K562 (cell line): ENCODE measurements around the gene ICAM1. TPM values are rescaled to one million over a fixed set of nuclear protein-coding genes. Genes with fewer than 3 reads are reported as not detected.
A peak's percentile ranks its signal among the peaks of the same experiment; 100 is the strongest.

Experiments used
- ARHGAP35 ChIP-seq: fragments of 450-650 bp; IDR thresholded peaks from 2 replicates; pipeline ENCODE4 v1.6.1; 2018; ENCODE audit not compliant: partially characterized antibody
- ATF2 ChIP-seq: sonication (generic); formaldehyde crosslinking; IDR thresholded peaks from 2 replicates; pipeline ENCODE4 v1.8.1; 2022; ENCODE audit warnings: missing genetic modification reagents
- BRF1 ChIP-seq: IDR thresholded peaks from 3 replicates; pipeline ENCODE4 v1.6.1; 2011; ENCODE audit warnings: borderline replicate concordance, mild to moderate bottlenecking; ENCODE audit not compliant: insufficient read length; ENCODE audit errors: extremely low read depth
- CTCFL ChIP-seq: IDR thresholded peaks from 2 replicates; pipeline ENCODE4 v1.6.1; 2011; ENCODE audit warnings: borderline replicate concordance, low read depth, mild to moderate bottlenecking, moderate library complexity, low read length; ENCODE audit not compliant: insufficient read depth, poor library complexity, severe bottlenecking
- HLTF ChIP-seq: fragments of 450-650 bp; IDR thresholded peaks from 2 replicates; pipeline ENCODE4 v1.6.1; 2016
- SRSF1 ChIP-seq: fragments of 200-400 bp; formaldehyde crosslinking; IDR thresholded peaks from 2 replicates; pipeline ENCODE4 v1.6.1; 2017; ENCODE audit warnings: mild to moderate bottlenecking, low read depth, low read length, moderate library complexity
- VEZF1 ChIP-seq: fragments of 200-800 bp; sonication (Bioruptor generic); IDR thresholded peaks from 2 replicates; pipeline ENCODE4 v1.6.1; 2017; ENCODE audit warnings: missing genetic modification characterization, missing compliant biosample characterization
- ZBTB40 ChIP-seq, 2 experiments: fragments of 450-650 bp in 1 of 2; sonication (generic) in 1 of 2; formaldehyde crosslinking in 1 of 2; IDR thresholded peaks; 2 replicates each; pipeline versions ENCODE4 v1.7.1 to v1.9.0; 2016 to 2022; ENCODE audit warnings: inconsistent platforms in 1 of 2, mild to moderate bottlenecking in 1 of 2, missing genetic modification reagents in 1 of 2
- ZNF639 ChIP-seq, 2 experiments: fragments of 200-800 bp in 1 of 2; sonication (Bioruptor generic) in 1 of 2; sonication (generic) in 1 of 2; formaldehyde crosslinking in 1 of 2; IDR thresholded peaks in 1 of 2; conservative IDR thresholded peaks in 1 of 2; 2 replicates each; pipeline versions ENCODE4 v1.5.0 to v1.6.1; 2016 to 2020; ENCODE audit warnings: missing compliant biosample characterization in 1 of 2, missing genetic modification characterization in 1 of 2, missing genetic modification reagents in 1 of 2
- polyA plus RNA-seq, 8 experiments: library from polyadenylated mRNA; depleted of rRNA in 4 of 8; stranded (reverse) in 5 of 8; unstranded in 3 of 8; fragments of >200 nt; fragmentation: Nextera tagmentation in 2 of 8; fragmentation: Illumina TruSeq in 1 of 8; extraction: Ambion mirVana in 2 of 8; extraction: Trizol in 1 of 8; gene quantifications; 2 replicates each; pipeline versions ENCODE4 v1.2.1 to v1.2.3, GENCODE V29; 2011 to 2014; ENCODE audit warnings: inconsistent platforms in 1 of 8, missing spikeins in 1 of 8
- total RNA-seq, 7 experiments: library from RNA; depleted of rRNA in 6 of 7; stranded (reverse); fragments of >200 nt in 6 of 7; fragmentation: Illumina TruSeq in 2 of 7; extraction: Trizol in 2 of 7; gene quantifications; 2 replicates each; pipeline versions ENCODE4 v1.2.1 to v1.2.3, GENCODE V29; 2011 to 2021; ENCODE audit warnings: low replicate concordance in 1 of 7

ICAM1 gene
- total and polyA plus RNA-seq, 9 of the 15 experiments (the other 6 are each of a cell fraction or from before 2014, with no cell fraction given), result 2.3 to 24.4 (median 13.4) TPM

- TF ChIP-seq ZBTB40 (IDR thresholded peaks at IDR 0.05), result 0 out of 2 replicates have a peak, but pooled peaks have one; percentile 27
- TF ChIP-seq ZBTB40 (CRISPR knock-in tag; IDR thresholded peaks at IDR 0.05), result no peak
- no peak for TF ChIP-seq ZNF639 (CRISPR knock-in tag; conservative IDR thresholded peaks at IDR 0.05 in 1 of 2, IDR thresholded peaks at IDR 0.05 in 1 of 2)
- TF ChIP-seq HLTF, result no peak
- no peak for TF ChIP-seq BRF1
- no peak for TF ChIP-seq ATF2 (CRISPR knock-in tag)
- TF ChIP-seq VEZF1 (CRISPR knock-in tag), result peak; percentile 75
- TF ChIP-seq SRSF1, result no peak
- no peak for TF ChIP-seq ARHGAP35
- no peak for TF ChIP-seq CTCFL
Measured at GRCh38 chr19:10288662-10289166, 17.8 kb downstream of the ICAM1 start (continued).
